Esophagus muscularis mucosa (tissue), 4 donors: ENCODE data around the gene NR1H2. TPM values are rescaled to one million over a fixed set of nuclear protein-coding genes. Genes with fewer than 3 reads are reported as not detected.

Experiments
- DNase-seq: peaks from one replicate; pipeline ENCODE4 v3.0.0-alpha.2; 2017; ENCODE audit errors: extremely low spot score
- H3K27ac ChIP-seq, 4 donors: fragments of 200-600 bp; sonication (generic); replicated peaks in 1 of 4; 1 replicate in 3 of 4; 2 replicates in 1 of 4; pipeline ENCODE4 v1.5.1; 2016 to 2019; ENCODE audit warnings: mild to moderate bottlenecking in 1 of 4
- H3K27me3 ChIP-seq, 4 donors: fragments of 200-600 bp; sonication (generic); one replicate each; pipeline versions ENCODE4 v1.5.1 to v1.6.0; 2016 to 2019
- H3K36me3 ChIP-seq, 4 donors: fragments of 200-600 bp; sonication (generic); one replicate each; pipeline ENCODE4 v1.5.1; 2016 to 2019
- H3K4me1 ChIP-seq, 4 donors: fragments of 200-600 bp; sonication (generic); one replicate each; pipeline ENCODE4 v1.5.1; 2016 to 2019
- H3K4me3 ChIP-seq, 4 donors: fragments of 200-600 bp; sonication (generic); 1 replicate in 2 of 4; 2 replicates in 2 of 4; pipeline ENCODE4 v1.5.1; 2016 to 2019; ENCODE audit warnings: mild to moderate bottlenecking in 4 of 4, moderate library complexity in 1 of 4
- H3K9me3 ChIP-seq, 4 donors: fragments of 200-600 bp; sonication (generic); 1 replicate in 3 of 4; 2 replicates in 1 of 4; pipeline ENCODE4 v1.5.1; 2016 to 2019
- EP300 ChIP-seq: sonication (generic); formaldehyde crosslinking; IDR thresholded peaks from one replicate; pipeline ENCODE4 v1.6.1; 2017; ENCODE audit warnings: antibody characterized with exemption
- POLR2A ChIP-seq: fragments of 450-650 bp; IDR thresholded peaks from one replicate; pipeline ENCODE4 v1.6.1; 2017; ENCODE audit warnings: antibody characterized with exemption, moderate library complexity, mild to moderate bottlenecking, low read depth
- POLR2AphosphoS5 ChIP-seq, 2 donors: sonication (generic); formaldehyde crosslinking; IDR thresholded peaks; one replicate each; pipeline ENCODE4 v1.6.1; 2017; ENCODE audit warnings: antibody characterized with exemption in 2 of 2
- WGBS: methylation state at CpG from one replicate; pipeline ENCODE4 v1.1.5; 2018; 5-methylcytosine and 5-hydroxymethylcytosine counted together
- intact Hi-C: fragments of 100-400 bp; cut with DNase I; formaldehyde crosslinking; loops from one replicate; pipeline ENCODE4 v1.15.1; 2023
- total RNA-seq, 4 donors: library from RNA; depleted of rRNA; stranded (reverse); fragments of >200 nt; gene quantifications; one replicate each; pipeline versions ENCODE4 v1.1.0 to v1.2.1, GENCODE V29; 2016
- TF ChIP-seq, protein P1 (sequence below), 3 experiments: fragments of 200-600 bp in 2 of 3; fragments of 450-650 bp in 1 of 3; sonication (generic) in 2 of 3; IDR thresholded peaks; one replicate each; pipeline ENCODE4 v1.5.1; 2017 to 2019; ENCODE audit warnings: antibody characterized with exemption in 3 of 3, mild to moderate bottlenecking in 2 of 3, moderate library complexity in 1 of 3

NR1H2 gene
- total RNA-seq, 4 donors from 2014 or later = 123 to 224 (median 191) TPM

DNA sequence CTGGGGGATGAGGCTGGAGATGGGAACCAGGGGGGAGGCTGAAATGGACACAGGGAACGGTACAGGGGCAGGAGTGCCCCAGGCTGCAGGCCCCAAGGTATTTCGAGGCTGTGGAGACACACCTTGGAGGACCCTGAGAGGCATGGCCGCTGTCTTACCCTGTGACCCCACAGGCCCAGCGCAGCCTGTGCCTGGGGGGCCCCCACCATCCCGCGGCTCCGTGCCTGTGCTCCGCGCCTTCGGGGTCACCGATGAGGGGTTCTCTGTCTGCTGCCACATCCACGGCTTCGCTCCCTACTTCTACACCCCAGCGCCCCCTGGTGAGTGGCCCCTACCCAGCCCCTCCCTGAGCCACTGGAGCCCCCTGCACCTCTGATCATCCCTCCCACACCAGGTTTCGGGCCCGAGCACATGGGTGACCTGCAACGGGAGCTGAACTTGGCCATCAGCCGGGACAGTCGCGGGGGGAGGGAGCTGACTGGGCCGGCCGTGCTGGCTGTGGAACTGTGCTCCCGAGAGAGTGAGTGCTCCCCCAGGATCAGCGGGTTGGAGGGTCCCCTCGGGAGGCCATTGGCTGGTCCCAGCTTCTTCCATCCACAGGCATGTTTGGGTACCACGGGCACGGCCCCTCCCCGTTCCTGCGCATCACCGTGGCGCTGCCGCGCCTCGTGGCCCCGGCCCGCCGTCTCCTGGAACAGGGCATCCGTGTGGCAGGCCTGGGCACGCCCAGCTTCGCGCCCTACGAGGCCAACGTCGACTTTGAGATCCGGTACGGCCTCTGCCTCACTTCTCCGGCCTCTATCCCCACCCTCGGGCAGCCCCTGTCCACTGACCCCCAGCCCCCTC, 25.6 kb downstream of the NR1H2 start:
- no peak for DNase-seq
- Histone ChIP-seq H3K4me1 (no peaks in the 10 kb centered on the region), H3K27ac (no peak overlapping the region), H3K36me3 (peaks cover 0 to 49% (median 40%) of the 10 kb centered on the region in 4 donors), H3K27me3 (no peaks in the 10 kb centered on the region), H3K4me3 (no peak overlapping the region), H3K9me3 (no peaks in the 10 kb centered on the region)
- TF ChIP-seq, protein P1, sequence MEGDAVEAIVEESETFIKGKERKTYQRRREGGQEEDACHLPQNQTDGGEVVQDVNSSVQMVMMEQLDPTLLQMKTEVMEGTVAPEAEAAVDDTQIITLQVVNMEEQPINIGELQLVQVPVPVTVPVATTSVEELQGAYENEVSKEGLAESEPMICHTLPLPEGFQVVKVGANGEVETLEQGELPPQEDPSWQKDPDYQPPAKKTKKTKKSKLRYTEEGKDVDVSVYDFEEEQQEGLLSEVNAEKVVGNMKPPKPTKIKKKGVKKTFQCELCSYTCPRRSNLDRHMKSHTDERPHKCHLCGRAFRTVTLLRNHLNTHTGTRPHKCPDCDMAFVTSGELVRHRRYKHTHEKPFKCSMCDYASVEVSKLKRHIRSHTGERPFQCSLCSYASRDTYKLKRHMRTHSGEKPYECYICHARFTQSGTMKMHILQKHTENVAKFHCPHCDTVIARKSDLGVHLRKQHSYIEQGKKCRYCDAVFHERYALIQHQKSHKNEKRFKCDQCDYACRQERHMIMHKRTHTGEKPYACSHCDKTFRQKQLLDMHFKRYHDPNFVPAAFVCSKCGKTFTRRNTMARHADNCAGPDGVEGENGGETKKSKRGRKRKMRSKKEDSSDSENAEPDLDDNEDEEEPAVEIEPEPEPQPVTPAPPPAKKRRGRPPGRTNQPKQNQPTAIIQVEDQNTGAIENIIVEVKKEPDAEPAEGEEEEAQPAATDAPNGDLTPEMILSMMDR (IDR thresholded peaks at IDR 0.05) = no peak
- TF ChIP-seq EP300 (no peak), POLR2AphosphoS5 (IDR thresholded peaks at IDR 0.05) (no peak), POLR2A (no peak)
- intact Hi-C loops = no loop called here
- 96% methylated on average over 41 of the region's 48 CpGs for WGBS

DNA sequence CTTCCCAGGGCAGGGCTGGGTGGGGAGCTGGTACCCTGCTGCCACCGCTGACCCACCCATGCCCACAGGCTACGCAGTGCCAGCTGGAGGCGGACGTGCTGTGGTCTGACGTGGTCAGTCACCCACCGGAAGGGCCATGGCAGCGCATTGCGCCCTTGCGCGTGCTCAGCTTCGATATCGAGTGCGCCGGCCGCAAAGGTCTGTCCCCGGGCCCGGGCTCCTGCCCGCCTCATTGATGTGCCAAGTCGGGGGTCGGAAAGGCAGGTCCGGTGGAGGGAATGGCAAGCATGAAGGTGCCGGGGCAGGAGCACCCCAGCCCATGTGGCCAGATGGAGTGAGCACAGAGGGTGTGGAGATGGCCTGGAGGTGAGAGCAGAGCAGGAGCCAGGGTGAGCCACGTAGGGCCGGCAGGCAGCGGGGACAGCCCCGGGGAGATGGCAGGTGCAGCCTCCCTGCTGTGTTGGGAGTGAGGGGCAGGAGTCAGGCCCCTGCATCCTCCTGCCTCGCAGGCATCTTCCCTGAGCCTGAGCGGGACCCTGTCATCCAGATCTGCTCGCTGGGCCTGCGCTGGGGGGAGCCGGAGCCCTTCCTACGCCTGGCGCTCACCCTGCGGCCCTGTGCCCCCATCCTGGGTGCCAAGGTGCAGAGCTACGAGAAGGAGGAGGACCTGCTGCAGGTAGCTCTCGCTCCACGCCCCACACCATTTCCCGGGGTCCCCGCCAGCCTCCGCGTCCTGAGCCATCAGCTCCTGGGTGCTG, 26.5 kb downstream of the NR1H2 start:
- 93% methylated on average over 19 of the region's 41 CpGs for WGBS
- Histone ChIP-seq H3K9me3 (no peaks in the 10 kb centered on the region), H3K4me1 (no peaks in the 10 kb centered on the region), H3K27me3 (no peaks in the 10 kb centered on the region), H3K36me3 (peaks cover 0 to 53% (median 45%) of the 10 kb centered on the region in 4 donors), H3K27ac (no peak overlapping the region), H3K4me3 (no peak overlapping the region)
- intact Hi-C loops = no loop called here
- DNase-seq = no peak
- TF ChIP-seq POLR2A (no peak), EP300 (no peak), POLR2AphosphoS5 (IDR thresholded peaks at IDR 0.05) (no peak)
- TF ChIP-seq, protein P1 (IDR thresholded peaks at IDR 0.05) = no peak

DNA sequence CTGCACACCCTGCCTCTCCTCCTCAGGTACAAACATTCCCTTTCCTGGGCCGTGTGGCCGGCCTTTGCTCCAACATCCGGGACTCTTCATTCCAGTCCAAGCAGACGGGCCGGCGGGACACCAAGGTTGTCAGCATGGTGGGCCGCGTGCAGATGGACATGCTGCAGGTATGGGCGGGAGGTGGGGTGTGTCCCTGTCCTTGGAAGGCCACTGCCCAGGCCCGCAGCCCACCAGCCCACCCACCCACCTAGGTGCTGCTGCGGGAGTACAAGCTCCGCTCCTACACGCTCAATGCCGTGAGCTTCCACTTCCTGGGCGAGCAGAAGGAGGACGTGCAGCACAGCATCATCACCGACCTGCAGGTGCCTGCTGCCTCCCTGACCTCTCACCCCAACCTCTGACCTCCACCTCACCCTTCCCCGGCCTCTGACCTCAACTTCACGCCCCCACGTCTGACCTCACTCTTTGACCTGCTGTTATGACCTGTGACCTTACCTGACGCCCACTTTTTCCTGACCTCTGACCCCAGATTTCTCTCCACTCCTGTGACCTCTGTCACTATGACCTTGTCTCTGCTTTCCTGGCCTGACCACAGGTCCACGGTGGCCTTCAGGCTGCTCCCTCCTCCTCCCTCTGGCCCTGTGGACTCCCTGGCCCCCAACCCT, 30.0 kb downstream of the NR1H2 start:
- H3K36me3 ChIP-seq = peaks cover 0 to 82% (median 62%) of the 10 kb centered on the region in 4 donors
- 88% methylated on average over 11 of the region's 22 CpGs for WGBS
- H3K9me3 ChIP-seq = no peaks in the 10 kb centered on the region
- no peaks in the 10 kb centered on the region for H3K4me1 ChIP-seq
- intact Hi-C loops = no loop called here
- no peak for DNase-seq
- TF ChIP-seq EP300 (no peak), POLR2A (no peak), POLR2AphosphoS5 (IDR thresholded peaks at IDR 0.05) (no peak)
- TF ChIP-seq, protein P1 (IDR thresholded peaks at IDR 0.05) = no peak
- H3K27ac ChIP-seq = no peak overlapping the region
- no peak overlapping the region for H3K4me3 ChIP-seq
- H3K27me3 ChIP-seq = no peaks in the 10 kb centered on the region

DNA sequence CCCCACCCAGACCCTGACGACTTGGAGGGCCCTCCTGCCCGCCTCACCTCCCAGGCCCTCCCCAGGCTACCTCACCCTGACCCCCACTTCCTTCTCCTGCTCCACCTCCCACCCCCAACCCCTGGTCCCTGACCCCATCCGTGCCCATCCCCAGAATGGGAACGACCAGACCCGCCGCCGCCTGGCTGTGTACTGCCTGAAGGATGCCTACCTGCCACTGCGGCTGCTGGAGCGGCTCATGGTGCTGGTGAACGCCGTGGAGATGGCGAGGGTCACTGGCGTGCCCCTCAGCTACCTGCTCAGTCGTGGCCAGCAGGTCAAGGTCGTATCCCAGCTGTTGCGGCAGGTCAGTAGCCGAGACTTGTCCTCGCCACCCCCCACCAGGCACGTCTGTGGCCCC, 30.6 kb downstream of the NR1H2 start:
- no peak for TF ChIP-seq EP300
- no peaks in the 10 kb centered on the region for H3K4me1 ChIP-seq
- no peak for DNase-seq
- WGBS = 92% methylated on average over 19 of the region's 19 CpGs
- intact Hi-C loops = no loop called here
- H3K4me3 ChIP-seq = no peak overlapping the region
- no peak overlapping the region for H3K27ac ChIP-seq
- H3K36me3 ChIP-seq = peaks cover 0 to 82% (median 61%) of the 10 kb centered on the region in 4 donors
- no peaks in the 10 kb centered on the region for H3K9me3 ChIP-seq
- H3K27me3 ChIP-seq = no peaks in the 10 kb centered on the region

DNA sequence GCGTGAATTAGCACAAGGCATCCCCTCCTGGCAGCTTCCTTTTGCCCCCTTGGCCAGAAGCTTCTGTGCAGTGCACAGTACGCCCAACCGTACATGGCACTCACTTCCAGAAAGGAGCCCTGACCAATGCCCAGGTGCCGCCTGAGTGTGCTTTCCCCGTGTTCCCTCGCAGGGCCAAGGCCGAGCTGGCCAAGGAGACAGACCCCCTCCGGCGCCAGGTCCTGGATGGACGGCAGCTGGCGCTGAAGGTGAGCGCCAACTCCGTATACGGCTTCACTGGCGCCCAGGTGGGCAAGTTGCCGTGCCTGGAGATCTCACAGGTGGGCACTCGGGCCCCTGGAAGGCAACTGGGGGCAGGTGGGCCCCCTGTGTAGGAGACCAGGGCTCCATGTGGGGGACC, 33.1 kb downstream of the NR1H2 start:
- Histone ChIP-seq H3K4me1 (peaks cover 0 to under 1% (median 0%) of the 10 kb centered on the region in 4 donors), H3K27ac (no peak overlapping the region), H3K27me3 (no peaks in the 10 kb centered on the region), H3K4me3 (no peak overlapping the region), H3K9me3 (no peaks in the 10 kb centered on the region), H3K36me3 (peaks cover 0 to 69% (median 45%) of the 10 kb centered on the region in 4 donors)
- intact Hi-C loops = no loop called here
- TF ChIP-seq EP300 = no peak
- TF ChIP-seq POLR2AphosphoS5 (IDR thresholded peaks at IDR 0.05) = no peak
- TF ChIP-seq, protein P1 (IDR thresholded peaks at IDR 0.05) = no peak
- TF ChIP-seq POLR2A = no peak
- WGBS = no CpG with 5 or more reads among the region's 17 CpGs
- DNase-seq = no peak
